ENCODE results near the gene PXDN. TPM values are rescaled to one million over a fixed set of nuclear protein-coding genes. Genes with fewer than 3 reads are reported as not detected.
"Not testable (repeated sequence)": the region's sequence is repeated elsewhere in the genome, so short reads cannot be mapped to it uniquely, and the experiment has no call there.

Gene PXDN
- total and polyA plus RNA-seq, 5 donors from 2014 or later: 0.79 TPM; not detected in 4

DNA sequence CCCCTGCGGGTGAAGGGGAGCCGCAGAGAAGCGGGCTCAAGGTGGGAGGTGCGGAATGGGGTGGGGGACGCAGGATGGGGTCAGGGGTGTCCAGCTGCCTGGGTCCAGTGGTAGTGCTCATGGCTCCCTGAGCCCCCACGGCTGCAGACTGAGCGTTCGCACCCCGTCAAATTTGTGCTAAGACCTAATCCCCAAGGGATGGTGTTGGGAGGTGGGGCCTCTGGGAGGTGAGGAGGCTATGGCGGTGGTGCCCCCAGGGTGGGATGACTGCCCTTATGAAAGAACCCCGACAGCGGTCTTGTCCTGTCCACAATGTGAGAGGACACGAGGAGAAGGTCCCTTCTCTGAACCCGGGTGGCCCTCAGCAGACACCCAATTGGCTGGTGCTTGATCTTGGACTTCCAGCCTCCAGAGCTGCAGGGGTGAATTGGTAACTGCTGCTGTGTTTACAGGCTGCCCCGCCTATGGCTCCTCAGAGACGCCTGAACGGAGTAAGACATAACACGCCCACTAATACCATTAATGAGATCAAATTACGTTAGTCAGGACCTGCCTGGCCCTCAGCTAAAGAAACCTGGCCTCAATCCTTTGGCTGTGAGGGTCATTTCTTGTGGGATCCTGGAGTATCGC is 42.6 kb downstream of the PXDN start:
- peaks cover 0 to 2% (median 0%) of the 10 kb centered on the region in 7 donors for H3K9me3 Mint-ChIP-seq
- DNase-seq: no peak

DNA sequence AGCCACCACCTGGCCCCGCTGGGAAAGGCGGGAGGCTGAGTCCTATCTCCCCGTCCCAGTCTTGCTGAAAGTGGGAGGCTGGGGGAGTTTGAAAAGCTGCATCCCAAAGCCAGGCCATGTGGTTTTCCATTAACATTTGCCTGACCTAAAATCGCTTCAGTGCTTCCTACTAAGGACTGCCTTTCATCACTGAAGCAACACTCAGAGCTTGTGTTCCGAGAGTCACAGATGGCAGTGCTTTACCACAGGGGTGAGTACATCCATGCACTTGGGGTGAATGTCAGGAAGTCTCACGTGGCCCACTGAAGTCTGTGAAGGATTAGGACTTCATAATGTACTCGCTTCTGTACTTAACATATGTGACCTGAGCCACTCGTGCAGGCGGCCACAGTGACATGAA is 43.3 kb downstream of the PXDN start:
- Mint-ChIP-seq H3K4me3 (no peak overlapping the region), H3K36me3 (no peaks in the 10 kb centered on the region), H3K27me3 (no peaks in the 10 kb centered on the region), H3K9me3 (peaks cover 0 to 4% (median 0%) of the 10 kb centered on the region in 7 donors), H3K27ac (no peak overlapping the region), H3K4me1 (no peaks in the 10 kb centered on the region)
- Histone ChIP-seq H3K9me3 (ENCODE audit: control insufficient read depth in 2 of 2, low read length in 2 of 2) (no peaks in the 10 kb centered on the region), H3K27ac (ENCODE audit: insufficient read depth, low read length, poor library complexity, severe bottlenecking) (no peak overlapping the region), H3K4me3 (ENCODE audit: low read depth, low read length) (no peak overlapping the region), H3K36me3 (ENCODE audit: control insufficient read depth, insufficient read depth, low read length) (no peaks in the 10 kb centered on the region), H3K4me1 (ENCODE audit: control insufficient read depth, insufficient read depth, low read length, poor library complexity, severe bottlenecking) (no peaks in the 10 kb centered on the region), H3K27me3 (ENCODE audit: control insufficient read depth, insufficient read depth, low read length) (no peaks in the 10 kb centered on the region)
- no peak for ATAC-seq (ENCODE audit: low read depth in 2 of 2)
- no peak for DNase-seq

More for the DNA sequence above, 42.6 kb downstream of the PXDN start:
- Mint-ChIP-seq H3K27ac (no peak overlapping the region), H3K4me1 (no peaks in the 10 kb centered on the region), H3K36me3 (no peaks in the 10 kb centered on the region), H3K4me3 (no peak overlapping the region), H3K27me3 (no peaks in the 10 kb centered on the region)
- no peak for ATAC-seq (ENCODE audit: low read depth in 2 of 2)
- Histone ChIP-seq H3K27ac (ENCODE audit: insufficient read depth, low read length, poor library complexity, severe bottlenecking) (no peak overlapping the region), H3K36me3 (ENCODE audit: control insufficient read depth, insufficient read depth, low read length) (no peaks in the 10 kb centered on the region), H3K4me1 (ENCODE audit: control insufficient read depth, insufficient read depth, low read length, poor library complexity, severe bottlenecking) (no peaks in the 10 kb centered on the region), H3K27me3 (ENCODE audit: control insufficient read depth, insufficient read depth, low read length) (no peaks in the 10 kb centered on the region), H3K9me3 (ENCODE audit: control insufficient read depth in 2 of 2, low read length in 2 of 2) (no peaks in the 10 kb centered on the region), H3K4me3 (ENCODE audit: low read depth, low read length) (no peak overlapping the region)

DNA sequence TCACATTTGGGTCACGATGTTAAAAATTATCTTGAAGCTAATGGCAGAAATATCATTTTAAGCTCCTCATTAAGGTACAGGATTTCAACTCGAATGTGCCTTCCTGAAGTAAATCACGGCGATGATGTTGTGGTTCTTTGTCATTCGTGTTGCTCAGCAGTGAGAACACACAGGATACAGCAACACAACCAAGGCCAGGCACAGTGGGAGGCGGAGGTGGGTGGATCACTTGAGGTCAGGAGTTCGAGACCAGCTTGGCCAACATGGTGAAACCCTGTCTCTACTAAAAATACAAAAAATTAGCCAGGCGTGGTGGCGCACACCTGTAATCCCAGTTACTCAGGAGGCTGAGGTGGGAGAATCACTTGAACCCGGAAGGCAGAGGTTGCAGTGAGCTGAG is 43.9 kb downstream of the PXDN start:
- H3K4me1 Mint-ChIP-seq; H3K36me3 Mint-ChIP-seq; H3K4me3 Mint-ChIP-seq; H3K27ac ChIP-seq (ENCODE audit: insufficient read depth, low read length, poor library complexity, severe bottlenecking); H3K4me1 ChIP-seq (ENCODE audit: control insufficient read depth, insufficient read depth, low read length, poor library complexity, severe bottlenecking); DNase-seq; H3K36me3 ChIP-seq (ENCODE audit: control insufficient read depth, insufficient read depth, low read length); H3K4me3 ChIP-seq (ENCODE audit: low read depth, low read length); H3K27me3 ChIP-seq (ENCODE audit: control insufficient read depth, insufficient read depth, low read length); ATAC-seq (ENCODE audit: low read depth in 2 of 2); H3K9me3 ChIP-seq (ENCODE audit: control insufficient read depth in 2 of 2, low read length in 2 of 2); H3K27me3 Mint-ChIP-seq; H3K27ac Mint-ChIP-seq; H3K9me3 Mint-ChIP-seq: not testable (repeated sequence)

DNA sequence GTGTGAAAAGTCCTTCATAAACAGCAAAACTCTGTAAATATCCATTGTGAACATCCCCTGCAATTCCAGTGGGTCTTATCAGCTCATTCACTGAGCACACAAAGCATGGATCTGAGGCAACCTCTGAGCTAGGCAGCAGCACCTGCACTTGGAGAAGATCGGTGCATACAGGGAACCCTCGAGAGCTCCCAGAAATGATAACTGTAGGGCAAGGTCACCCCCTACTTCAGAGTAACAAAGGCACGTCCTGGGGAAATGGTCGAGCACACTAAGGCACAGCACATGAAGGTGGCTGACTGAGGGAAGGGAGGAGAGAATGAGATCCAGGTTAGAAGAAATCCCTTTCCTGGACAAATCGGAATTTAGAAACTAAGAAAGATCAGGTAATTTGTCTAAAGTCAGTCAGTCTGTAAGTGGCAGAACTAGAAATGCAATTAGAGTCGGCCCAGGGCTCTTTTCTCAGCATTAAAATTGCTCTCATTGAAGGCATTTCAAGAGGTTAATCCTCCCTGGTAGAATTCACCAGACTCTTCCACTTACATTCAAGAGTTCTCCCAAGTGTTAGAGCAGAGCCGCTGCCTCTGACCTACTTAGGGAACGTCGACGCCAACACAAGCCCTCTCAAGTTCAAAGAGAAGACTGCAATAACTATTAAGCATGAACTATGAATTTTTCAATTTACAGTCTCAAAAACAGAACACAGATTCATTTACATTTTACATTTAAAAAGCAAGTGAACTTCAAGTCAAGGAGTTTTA is 45.9 kb downstream of the PXDN start:
- Mint-ChIP-seq H3K27ac (no peak overlapping the region), H3K9me3 (peaks cover 0 to 4% (median 2%) of the 10 kb centered on the region in 7 donors), H3K36me3 (no peaks in the 10 kb centered on the region), H3K4me1 (no peaks in the 10 kb centered on the region), H3K4me3 (no peak overlapping the region), H3K27me3 (no peaks in the 10 kb centered on the region)
- H3K36me3 ChIP-seq (ENCODE audit: control insufficient read depth, insufficient read depth, low read length): no peaks in the 10 kb centered on the region
- H3K4me1 ChIP-seq (ENCODE audit: control insufficient read depth, insufficient read depth, low read length, poor library complexity, severe bottlenecking): no peaks in the 10 kb centered on the region
- no peak overlapping the region for H3K27ac ChIP-seq (ENCODE audit: insufficient read depth, low read length, poor library complexity, severe bottlenecking)
- no peaks in the 10 kb centered on the region for H3K27me3 ChIP-seq (ENCODE audit: control insufficient read depth, insufficient read depth, low read length)
- H3K9me3 ChIP-seq (ENCODE audit: control insufficient read depth in 2 of 2, low read length in 2 of 2): no peaks in the 10 kb centered on the region
- no peak for ATAC-seq (ENCODE audit: low read depth in 2 of 2)
- no peak overlapping the region for H3K4me3 ChIP-seq (ENCODE audit: low read depth, low read length)
- no peak for DNase-seq

- no peaks in the 10 kb centered on the region for H3K36me3 ChIP-seq (ENCODE audit: control insufficient read depth, insufficient read depth, low read length)
- no peak overlapping the region for H3K27ac ChIP-seq (ENCODE audit: insufficient read depth, low read length, poor library complexity, severe bottlenecking)
- H3K27me3 Mint-ChIP-seq: no peaks in the 10 kb centered on the region
- H3K36me3 Mint-ChIP-seq: no peaks in the 10 kb centered on the region
- peaks cover 0 to 4% (median 2%) of the 10 kb centered on the region in 7 donors for H3K9me3 Mint-ChIP-seq
- no peak overlapping the region for H3K4me3 ChIP-seq (ENCODE audit: low read depth, low read length)
- DNase-seq (no peak), ATAC-seq (ENCODE audit: low read depth in 2 of 2) (no peak)
- H3K4me1 Mint-ChIP-seq: no peaks in the 10 kb centered on the region
- no peak overlapping the region for H3K4me3 Mint-ChIP-seq
- no peaks in the 10 kb centered on the region for H3K9me3 ChIP-seq (ENCODE audit: control insufficient read depth in 2 of 2, low read length in 2 of 2)
- H3K27me3 ChIP-seq (ENCODE audit: control insufficient read depth, insufficient read depth, low read length): no peaks in the 10 kb centered on the region
- H3K4me1 ChIP-seq (ENCODE audit: control insufficient read depth, insufficient read depth, low read length, poor library complexity, severe bottlenecking): no peaks in the 10 kb centered on the region
- H3K27ac Mint-ChIP-seq: no peak overlapping the region
Observed at GRCh38 chr2:1697601-1698000, 46.7 kb downstream of the PXDN start.

- H3K9me3 ChIP-seq (ENCODE audit: control insufficient read depth in 2 of 2, low read length in 2 of 2): no peaks in the 10 kb centered on the region
- H3K4me3 ChIP-seq (ENCODE audit: low read depth, low read length): no peak overlapping the region
- Mint-ChIP-seq H3K4me1 (no peaks in the 10 kb centered on the region), H3K4me3 (no peak overlapping the region), H3K27me3 (no peaks in the 10 kb centered on the region), H3K36me3 (no peaks in the 10 kb centered on the region), H3K27ac (no peak overlapping the region), H3K9me3 (peaks cover 0 to 4% (median 2%) of the 10 kb centered on the region in 7 donors)
- no peaks in the 10 kb centered on the region for H3K4me1 ChIP-seq (ENCODE audit: control insufficient read depth, insufficient read depth, low read length, poor library complexity, severe bottlenecking)
- ATAC-seq (ENCODE audit: low read depth in 2 of 2) (no peak), DNase-seq (no peak)
- H3K27ac ChIP-seq (ENCODE audit: insufficient read depth, low read length, poor library complexity, severe bottlenecking): no peak overlapping the region
- H3K27me3 ChIP-seq (ENCODE audit: control insufficient read depth, insufficient read depth, low read length): no peaks in the 10 kb centered on the region
- no peaks in the 10 kb centered on the region for H3K36me3 ChIP-seq (ENCODE audit: control insufficient read depth, insufficient read depth, low read length)
Observed at GRCh38 chr2:1696472-1696871, 47.8 kb downstream of the PXDN start.

DNA sequence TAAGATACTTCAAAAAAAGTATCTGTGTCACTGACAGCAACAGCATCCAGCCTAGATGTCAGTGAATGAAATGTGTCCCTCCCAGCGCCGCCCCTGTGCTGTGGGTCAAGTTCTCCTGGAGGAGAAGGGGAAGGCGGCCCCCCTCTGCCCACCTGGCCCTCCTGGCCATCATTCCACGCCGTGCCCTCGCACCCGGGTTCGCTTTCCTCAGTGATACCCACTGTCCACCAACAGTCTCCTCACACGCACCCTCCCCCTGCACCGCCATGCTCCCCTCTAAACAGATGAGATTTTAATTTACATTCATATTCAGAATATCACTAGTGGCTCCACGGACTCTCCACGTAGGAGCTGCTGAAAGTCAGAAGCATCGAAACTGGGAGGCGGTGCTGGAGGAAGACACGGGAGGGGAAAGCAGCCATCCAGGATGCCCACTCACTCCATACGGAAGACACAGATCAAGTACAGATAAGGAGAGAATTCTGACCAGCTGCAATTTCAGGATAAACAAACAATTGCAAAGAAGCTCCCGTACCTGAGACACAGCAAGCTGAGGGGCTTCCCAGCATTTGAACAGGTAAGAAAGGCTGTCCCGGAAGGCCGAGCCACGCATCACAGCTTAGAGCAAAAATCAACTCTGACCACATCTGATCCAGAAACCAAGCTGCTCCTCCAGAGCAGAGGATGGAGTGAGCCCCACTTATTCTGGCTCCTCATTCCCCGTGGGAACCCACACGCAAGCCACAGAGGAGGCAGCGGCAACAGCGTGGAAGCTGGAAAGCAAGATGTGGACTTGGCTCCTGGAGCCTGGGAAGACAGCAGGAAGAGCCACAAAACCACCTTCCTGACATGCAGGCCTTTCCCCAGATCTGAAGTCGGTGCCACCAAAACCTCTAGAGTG is 49.7 kb downstream of the PXDN start:
- no peaks in the 10 kb centered on the region for H3K36me3 Mint-ChIP-seq
- no peaks in the 10 kb centered on the region for H3K4me1 Mint-ChIP-seq
- DNase-seq (no peak), ATAC-seq (ENCODE audit: low read depth in 2 of 2) (no peak)
- H3K27me3 Mint-ChIP-seq: no peaks in the 10 kb centered on the region
- Histone ChIP-seq H3K27me3 (ENCODE audit: control insufficient read depth, insufficient read depth, low read length) (no peaks in the 10 kb centered on the region), H3K9me3 (ENCODE audit: control insufficient read depth in 2 of 2, low read length in 2 of 2) (no peaks in the 10 kb centered on the region), H3K4me3 (ENCODE audit: low read depth, low read length) (no peak overlapping the region), H3K36me3 (ENCODE audit: control insufficient read depth, insufficient read depth, low read length) (no peaks in the 10 kb centered on the region), H3K27ac (ENCODE audit: insufficient read depth, low read length, poor library complexity, severe bottlenecking) (no peak overlapping the region), H3K4me1 (ENCODE audit: control insufficient read depth, insufficient read depth, low read length, poor library complexity, severe bottlenecking) (no peaks in the 10 kb centered on the region)
- no peak overlapping the region for H3K4me3 Mint-ChIP-seq
- H3K9me3 Mint-ChIP-seq: peaks cover 0 to 4% (median 2%) of the 10 kb centered on the region in 7 donors
- H3K27ac Mint-ChIP-seq: no peak overlapping the region
